ENCODE data around the gene TMEM207. TPM values are rescaled to one million over a fixed set of nuclear protein-coding genes. Genes with fewer than 3 reads are reported as not detected.

The TMEM207 gene
- total RNA-seq, 1 experiment from 2014 or later, result not detected

DNA sequence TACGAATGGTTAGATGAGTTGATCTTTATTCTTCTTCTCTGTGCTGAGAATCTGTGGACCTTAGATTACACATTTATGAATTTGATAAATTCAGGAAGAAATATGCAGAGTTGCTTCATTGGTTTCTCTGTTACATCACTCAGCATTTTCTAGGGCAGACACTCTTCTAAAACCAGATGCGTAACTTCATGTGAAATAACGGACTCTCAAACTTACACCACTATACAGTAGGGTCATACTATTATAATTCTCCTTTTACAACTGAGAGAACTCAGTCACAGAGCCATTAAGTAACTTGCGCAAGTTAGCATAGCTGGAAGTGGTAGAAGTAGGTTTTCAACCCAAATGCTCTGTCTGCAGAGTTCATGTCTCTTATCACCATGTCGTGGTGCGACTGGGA lies 5.7 kb downstream of the TMEM207 start:
- no peak for DNase-seq (ENCODE audit: low read depth)

DNA sequence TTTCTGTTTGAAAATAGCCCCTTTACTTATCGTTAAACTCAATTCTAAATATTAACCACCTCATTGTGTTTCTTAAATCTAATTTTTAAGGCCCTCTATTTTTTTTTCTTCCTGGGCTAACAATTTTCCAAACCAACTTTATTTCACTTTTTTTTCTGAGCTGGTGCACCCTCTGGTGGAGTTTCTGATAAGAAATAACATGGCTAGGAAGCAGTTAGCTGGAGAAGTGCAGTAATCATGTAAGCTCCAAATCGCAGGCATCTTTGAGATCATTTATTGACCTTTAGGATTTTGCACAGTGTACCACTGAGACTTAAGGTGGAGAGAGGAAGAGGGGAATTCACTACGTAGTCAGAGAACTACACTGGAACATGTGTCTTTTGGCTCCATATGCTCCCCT lies 6.4 kb downstream of the TMEM207 start:
- DNase-seq (ENCODE audit: low read depth), result peak; percentile 32

DNA sequence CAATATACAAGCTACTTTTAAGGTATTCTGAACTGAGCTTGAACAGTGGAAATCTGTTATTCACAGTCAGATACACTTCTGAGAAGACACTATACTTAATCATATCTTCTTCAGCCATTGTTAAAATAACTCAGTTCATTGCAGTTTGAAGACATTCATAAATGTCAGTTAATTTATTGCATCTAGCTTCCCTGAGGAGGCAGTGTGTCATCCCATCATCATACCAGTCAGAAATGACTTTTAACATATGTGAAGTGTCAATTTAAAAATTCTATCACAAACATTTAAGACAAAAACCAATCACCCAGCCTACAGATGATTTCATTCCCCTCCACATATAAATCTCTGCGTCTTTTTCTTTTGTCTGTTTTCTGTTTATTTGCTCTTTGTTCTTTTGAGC lies 7.5 kb downstream of the TMEM207 start:
- no peak for DNase-seq (ENCODE audit: low read depth)

DNA sequence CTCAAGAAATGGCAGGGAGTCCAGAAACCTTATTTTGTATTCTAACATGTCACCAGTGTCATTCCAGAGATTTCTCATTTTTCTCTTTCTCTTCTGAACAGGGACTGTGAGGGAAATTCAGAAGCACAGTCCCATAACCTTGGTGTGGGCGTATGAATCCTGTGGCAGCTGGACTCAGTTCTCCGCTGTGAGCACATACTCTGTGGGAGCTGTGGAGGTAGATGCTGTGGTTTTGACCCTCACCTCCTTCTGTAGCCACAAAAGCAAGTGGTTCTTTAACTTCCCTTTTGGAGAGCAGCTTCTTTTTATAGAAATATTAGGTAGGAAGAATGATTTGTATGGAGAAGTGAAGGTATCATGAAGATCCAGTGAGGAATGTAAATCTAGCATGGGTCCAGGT lies 13.4 kb downstream of the TMEM207 start:
- no peak for DNase-seq (ENCODE audit: low read depth)

DNA sequence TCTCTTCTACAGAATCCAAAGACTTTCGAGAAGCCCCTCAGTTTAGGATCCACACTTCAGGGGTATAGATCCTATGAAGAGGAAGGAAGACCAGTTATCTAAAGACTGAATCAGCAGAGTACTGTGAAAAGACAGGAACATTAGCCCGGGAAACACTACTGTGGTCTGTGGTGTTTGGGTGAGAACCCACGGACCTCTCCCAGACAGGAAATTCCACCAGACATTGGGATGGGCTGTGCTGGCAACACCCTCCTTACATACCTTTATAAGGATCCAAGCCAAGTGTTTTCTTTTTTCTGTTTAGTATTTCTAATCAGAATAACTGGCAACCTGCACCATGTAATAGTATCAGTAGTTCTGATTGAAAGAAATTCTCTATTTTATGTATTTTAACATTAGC lies 14.1 kb downstream of the TMEM207 start:
- peak; percentile 51 for DNase-seq (ENCODE audit: low read depth)

DNA sequence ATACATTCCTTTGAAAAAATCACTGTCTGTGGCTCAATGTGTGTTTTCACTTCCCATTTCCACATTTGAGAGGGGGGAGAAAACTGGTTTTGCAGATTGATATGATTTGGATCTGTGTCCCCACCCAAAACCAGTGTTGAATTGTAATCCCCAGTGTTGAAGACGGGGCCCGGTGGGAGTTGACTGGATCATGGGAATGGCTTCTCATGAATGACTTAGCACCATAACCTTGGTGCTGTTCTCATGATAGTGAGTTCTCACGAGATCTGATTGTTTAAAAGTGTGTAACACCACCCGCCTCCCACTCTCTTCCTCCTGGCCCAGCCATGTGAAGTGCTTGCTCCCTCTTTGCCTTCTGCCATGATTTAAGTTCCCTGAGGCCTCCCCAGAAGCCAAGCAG lies 16.1 kb downstream of the TMEM207 start:
- DNase-seq (ENCODE audit: low read depth), result no peak

DNA sequence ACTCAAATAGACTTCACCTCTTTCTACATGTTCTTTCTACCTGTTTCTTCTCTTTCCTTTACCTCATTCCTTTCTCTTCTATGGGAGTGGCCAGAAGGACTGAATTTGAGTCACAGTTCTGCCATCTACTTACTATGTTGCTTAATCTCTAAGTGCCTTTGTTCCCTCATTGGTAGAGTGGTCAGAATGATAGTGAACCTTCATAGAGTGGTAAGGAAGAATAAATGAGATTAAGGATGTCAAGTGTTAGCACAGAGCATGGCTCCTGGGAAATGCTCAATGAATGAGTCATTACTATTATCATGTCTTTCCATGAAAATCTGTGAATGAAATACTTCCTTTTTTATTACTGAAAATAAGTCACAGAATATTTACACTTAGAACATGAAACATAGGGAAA lies 17.5 kb downstream of the TMEM207 start:
- DNase-seq (ENCODE audit: low read depth), result peak; percentile 51

DNA sequence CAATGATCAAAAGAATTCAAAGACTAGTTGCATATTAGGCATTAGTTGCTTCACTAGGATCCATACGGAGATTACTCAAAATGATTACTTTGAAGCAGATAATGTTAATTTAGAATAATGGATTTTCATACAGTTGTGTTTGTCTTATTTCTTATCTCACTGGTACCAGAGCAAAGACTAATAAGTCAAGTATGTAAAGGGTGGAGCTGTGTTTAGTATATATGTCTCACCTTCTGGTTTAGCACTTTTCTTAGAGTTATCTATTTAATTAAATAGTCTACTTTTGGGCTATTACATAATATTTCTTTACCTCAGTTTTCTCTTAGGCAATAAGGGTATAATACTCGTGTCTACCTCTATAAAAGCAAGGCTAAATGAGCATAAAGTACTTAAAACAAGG lies 18.8 kb downstream of the TMEM207 start:
- no peak for DNase-seq (ENCODE audit: low read depth)

DNA sequence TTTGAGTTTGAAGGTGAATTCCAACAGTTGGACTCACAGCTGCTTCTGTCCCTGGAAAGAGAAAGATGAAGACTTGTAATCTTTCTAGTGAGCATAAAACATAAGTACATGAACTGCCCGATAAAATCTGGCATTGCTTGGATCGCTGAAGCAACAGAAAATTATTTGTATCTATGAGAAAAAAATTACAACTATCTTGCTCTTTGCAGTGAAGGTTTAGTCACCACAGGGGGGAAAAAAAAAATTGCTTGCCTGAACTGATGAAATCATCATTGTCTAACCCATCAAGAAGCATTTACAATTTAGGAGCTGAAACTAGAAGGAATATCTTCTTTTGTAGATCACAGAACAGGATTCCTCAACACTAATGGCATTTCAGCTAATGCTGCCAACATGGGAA lies 20.0 kb downstream of the TMEM207 start:
- DNase-seq (ENCODE audit: low read depth), result no peak

DNA sequence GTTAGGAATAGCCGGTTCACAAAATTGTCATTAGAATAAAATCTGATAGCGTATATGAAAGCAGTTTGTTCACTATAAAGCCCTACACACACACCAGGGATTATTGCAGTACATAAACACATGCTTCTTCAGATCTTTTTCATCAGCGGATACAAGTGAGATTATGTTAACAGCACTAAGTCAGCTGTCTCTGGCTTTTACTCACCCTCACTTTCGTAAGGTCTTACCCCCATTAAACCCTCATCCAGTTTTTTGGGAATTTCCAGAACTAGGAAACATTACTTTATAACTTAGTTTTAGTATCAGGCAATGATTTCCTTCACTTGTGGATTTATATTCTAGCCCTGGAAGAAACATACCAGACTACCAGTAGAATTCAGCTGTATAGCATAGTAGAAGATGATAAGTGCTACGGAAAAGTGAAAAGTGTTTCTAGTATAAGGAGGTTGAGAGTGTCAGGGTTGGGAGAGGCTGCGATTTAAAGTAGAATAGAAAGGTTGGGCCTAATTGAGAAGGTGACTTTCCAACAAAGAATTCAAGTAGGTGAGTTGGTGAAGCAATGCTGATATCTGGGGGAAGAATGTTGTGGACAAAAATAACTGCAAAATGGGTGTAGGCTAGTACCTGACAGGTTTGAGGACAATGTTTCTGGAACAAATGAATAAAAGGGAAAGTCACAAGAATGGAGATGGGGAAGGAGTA lies 22.7 kb downstream of the TMEM207 start:
- no peak for DNase-seq (ENCODE audit: low read depth)

DNA sequence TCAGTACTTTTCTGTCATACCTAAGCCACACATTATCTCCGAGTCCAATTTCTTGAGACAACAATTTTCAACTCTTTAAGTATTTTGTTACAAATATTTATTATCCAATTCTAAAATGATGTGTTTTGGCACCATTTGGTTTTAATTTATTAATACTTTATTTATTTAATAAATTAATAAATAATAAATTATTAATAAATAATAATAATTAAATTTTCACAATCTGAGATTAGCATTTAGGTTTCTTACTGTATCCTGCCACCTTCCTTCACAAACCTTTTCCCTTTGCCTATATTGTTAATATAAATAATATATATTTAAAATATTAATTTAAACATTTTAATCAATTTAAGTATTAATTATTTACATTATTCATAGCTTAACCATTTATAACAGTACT lies 23.9 kb downstream of the TMEM207 start:
- DNase-seq (ENCODE audit: low read depth), result no peak

DNA sequence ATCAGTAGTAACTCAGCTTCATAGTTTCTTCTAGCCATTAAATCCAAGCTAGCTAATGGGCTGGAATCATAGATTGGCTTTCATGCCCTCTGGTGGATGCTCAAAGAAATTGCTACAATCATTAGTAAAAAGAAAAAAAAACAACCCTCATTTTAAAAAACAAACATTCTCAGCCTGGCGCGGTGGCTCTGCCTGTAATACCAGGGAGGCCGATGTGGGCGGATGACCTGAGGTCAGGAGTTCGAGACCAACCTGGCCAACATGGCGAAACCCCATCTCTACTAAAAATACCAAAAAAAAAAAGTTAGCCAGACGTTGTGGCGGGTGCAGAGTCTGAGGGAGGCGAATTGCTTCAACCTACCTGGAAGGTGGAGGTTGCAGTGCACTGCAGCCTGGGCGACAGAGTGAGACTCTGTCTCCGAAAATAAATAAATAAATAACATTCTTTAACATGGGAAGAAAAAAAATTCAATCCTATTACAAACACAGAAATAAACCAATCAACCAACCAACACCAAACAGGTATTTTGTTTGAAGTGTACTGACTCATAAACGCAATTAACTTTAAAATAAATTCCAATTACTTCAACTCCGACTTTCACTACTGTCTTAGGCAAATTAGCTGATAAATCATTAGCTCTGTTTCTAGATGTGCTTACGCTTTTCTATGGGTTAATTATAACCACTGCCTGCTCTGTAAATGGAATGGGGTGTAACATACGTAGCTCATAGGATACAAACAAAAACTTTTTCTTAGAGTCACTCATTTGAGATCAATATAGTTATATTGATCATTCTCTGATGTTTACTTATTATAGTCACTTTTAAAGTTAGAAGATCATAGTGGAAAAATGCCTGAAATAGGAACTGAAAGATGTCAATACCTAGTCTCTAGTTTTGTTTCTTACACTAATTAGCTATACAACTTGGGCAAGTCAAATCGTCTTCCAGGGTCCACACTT lies 24.9 kb downstream of the TMEM207 start:
- peak; percentile 81 for DNase-seq (ENCODE audit: low read depth)

DNA sequence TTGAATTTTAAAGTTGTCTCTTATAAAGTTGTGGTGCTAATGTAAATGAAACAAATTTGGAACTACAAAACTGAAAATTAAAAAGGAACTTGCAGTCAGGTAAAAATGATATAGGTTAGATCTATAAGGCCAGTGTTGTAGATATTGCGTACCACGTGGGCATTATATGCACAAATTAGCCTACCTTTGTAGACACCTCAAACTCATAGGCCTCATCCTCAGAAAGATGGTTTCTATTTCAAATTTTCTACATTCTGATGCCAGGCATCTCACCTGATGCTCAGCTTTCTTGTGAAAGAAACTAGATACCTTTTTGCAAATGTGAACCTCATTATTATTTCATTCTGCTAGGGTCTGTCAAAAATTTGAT lies 25.6 kb downstream of the TMEM207 start:
- DNase-seq (ENCODE audit: low read depth), result no peak

DNA sequence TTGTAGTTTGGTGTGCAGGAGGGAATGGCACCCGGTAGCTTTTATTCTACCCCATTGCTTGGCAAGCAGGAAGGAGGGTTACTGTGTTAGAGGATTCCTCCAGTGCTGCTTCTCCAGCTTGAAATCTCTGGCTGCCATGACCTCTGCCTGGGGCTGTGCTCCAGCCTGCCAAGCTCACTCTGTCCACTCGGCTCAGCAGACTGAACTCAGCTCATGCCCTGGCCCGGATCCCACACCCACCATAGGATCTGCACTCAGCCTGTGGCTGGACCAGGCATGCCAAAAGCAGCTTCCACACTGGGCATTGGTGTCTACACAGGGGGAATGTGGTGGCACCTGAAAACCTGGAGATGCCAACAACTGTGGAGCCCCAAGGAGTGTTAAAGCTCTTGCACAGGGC lies 35.4 kb downstream of the TMEM207 start:
- DNase-seq (ENCODE audit: low read depth), result no peak

DNA sequence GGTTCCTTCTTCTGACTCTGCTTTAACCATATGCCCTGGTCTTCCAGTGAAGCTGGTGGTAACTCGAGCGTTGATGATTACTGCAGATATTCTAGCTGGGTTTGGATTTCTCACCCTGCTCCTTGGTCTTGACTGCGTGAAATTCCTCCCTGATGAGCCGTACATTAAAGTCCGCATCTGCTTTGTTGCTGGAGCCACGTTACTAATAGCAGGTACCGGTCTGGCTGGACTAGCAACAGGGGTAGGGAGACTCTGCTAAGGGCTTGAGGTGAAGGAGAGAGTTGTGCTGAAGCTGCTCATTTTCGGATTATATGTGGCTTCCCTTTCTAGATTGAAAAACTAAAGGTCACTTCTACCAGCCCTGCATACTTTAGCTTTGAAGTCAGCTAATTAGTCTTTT lies 45.0 kb downstream of the TMEM207 start:
- peak; percentile 55 for DNase-seq (ENCODE audit: low read depth)

DNA sequence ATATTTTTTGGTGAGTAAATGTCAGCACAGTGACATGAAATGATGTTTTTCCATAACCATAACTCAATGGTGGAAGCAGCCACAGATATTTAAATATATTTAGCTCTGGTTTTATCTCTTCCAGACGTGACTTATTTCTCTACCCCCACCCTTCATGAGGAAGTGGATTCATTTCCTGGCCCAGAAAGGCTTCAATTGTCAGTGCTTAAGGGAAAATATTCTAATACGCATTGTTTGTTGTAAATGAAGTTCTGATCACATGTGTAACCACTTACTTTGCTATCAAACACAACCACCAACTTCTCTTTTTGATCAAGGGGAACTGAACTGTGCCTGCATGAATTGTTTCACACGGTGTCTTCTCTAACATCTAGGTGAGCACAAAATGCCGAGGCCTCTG lies 47.7 kb downstream of the TMEM207 start:
- no peak for DNase-seq (ENCODE audit: low read depth)

DNA sequence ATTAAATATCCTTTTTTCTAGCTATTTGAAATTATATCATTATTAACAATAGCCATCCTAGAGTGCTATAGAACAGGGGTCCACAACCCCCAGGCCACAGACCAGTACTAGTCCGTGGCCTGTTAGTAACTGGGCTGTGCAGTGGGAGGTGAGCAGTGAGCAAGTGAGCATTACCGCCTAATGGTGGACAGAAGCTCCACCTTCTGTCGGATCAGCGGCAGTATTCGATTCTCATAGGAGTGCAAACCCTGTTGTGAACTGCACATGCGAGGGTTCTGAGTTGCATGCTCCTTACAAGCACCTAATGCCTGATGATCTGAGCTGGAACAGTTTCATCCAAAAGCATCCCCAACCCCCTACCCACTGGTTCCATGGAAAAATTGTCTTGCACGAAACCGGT lies 50.0 kb downstream of the TMEM207 start:
- DNase-seq (ENCODE audit: low read depth), result no peak

DNA sequence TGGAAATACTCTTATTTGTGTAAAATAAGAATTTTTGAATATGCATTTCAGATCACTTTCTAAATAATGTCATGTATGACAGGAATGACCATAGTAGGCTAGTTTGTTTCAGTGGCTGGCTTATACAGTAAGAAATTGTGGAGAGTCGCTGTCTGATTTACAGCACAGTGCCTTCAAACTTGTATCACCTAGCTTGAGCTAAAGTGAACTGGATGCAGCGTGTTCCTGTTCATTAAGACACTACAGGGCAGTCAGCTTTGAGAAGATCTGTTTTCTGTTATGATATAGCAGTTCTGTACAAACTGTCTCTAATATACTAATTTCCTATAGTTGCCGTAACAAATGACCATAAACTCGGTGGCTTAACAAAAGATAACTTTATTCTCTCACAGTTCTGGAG lies 51.8 kb downstream of the TMEM207 start:
- no peak for DNase-seq (ENCODE audit: low read depth)

DNA sequence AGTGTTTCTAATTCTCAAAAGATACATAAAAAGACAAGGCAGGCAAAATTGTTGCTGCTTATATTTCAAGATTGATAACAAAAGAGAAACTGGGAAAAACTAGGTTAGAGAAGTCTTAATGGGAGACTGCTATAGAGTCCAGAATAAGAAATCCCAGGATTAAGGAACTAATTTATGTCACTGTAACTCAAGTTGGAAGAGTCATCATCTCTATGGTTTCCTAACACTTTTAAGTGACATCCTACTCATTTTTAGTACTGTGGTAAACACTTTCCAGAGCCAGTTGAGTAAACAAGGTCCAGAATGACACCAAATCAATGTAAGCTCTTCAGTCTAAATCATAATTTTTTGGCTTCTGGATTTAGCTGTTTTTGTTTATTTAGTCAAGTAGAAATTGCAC lies 53.7 kb downstream of the TMEM207 start:
- no peak for DNase-seq (ENCODE audit: low read depth)

DNA sequence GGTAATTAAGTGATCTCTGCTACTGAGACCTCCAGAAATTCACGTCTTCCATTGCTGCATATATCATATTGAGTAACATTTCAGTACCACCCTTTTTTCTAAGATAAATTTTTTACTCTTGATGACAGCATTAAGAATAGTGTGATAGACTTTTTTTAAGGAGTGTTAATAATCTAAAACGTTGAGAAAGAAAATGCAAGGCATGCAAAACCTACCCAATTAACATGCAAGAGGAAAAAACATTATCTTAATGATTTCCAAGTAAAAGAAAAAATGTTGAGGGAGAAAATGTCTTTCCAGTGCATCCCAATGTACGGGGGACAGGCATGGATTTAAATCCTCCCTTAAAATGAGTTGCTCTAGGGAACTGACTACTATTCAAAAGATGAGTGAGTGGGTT lies 61.0 kb downstream of the TMEM207 start:
- no peak for DNase-seq (ENCODE audit: low read depth)

DNA sequence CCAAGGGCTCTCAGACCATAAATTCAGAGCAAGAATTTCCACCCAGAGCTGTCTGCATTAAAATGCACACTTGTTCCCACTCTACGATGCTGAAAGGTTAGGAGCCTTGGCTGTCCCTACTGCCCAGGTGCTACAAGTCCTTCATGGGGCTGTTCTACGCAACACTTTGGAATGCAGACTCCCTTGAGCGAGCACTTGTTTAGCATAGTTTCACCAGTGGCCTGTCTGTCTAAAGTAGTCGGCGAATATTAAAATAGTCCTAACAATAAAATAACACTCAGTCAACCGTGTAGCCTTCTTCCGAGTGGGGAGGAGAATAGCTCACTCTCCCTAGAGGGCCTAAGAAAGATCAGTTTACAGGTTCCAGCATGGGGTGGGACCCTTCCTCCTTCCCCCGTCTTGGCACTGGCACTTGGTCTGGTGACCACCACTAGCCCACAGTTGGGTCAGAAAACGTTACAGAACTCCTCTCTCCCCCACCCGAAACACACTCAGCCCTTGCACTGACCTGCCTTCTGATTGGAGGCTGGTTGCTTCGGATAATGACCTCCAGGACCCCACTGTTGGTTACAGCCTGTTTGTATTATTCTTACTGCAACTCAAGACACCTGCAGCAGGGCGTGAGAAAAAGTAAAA lies 62.0 kb downstream of the TMEM207 start, which contains the start of gene CLDN16:
CLDN16 (plus strand) TSS at position 586 of the 636 bp plus-strand sequence. CDS start 167 bp downstream, outside the sequence.
- no peak for DNase-seq (ENCODE audit: low read depth)
